GM21619 (cell line): ENCODE measurements around the gene NSG2.

Source experiments
- ATAC-seq: cut with Tn5 transposase; IDR thresholded peaks from one replicate; pipeline ENCODE4 v1.9.1; 2021; ENCODE audit not compliant: unreplicated experiment

The NSG2 gene

GRCh38 chr5:174147551-174147950, 102.0 kb downstream of the NSG2 start:
- ATAC-seq, result no peak

- no peak for ATAC-seq
These were observed 103.2 kb downstream of the NSG2 start for GRCh38 chr5:174148721-174149120.

- ATAC-seq, result no peak
These were observed 103.9 kb downstream of the NSG2 start for GRCh38 chr5:174149426-174149825.

- ATAC-seq, result no peak
These were observed 104.5 kb downstream of the NSG2 start for GRCh38 chr5:174149989-174150388.

GRCh38 chr5:174151599-174152181, 106.2 kb downstream of the NSG2 start:
- no peak for ATAC-seq

- ATAC-seq, result no peak
These were observed 109.1 kb downstream of the NSG2 start for GRCh38 chr5:174154559-174154958.

GRCh38 chr5:174155281-174155680, 109.8 kb downstream of the NSG2 start:
- ATAC-seq, result no peak

GRCh38 chr5:174155706-174156105, 110.2 kb downstream of the NSG2 start:
- ATAC-seq, result no peak

GRCh38 chr5:174157048-174157447, 111.5 kb downstream of the NSG2 start:
- ATAC-seq, result no peak
